COLO668 (cell line): ENCODE data around the gene PARP8.
A peak's percentile ranks its signal among the peaks of the same experiment; 100 is the strongest.

Experiments
- DNase-seq: peaks from one replicate; lab custom pipeline; 2025; ENCODE audit not compliant: unreplicated experiment; lab: John Stamatoyannopoulos, UW

PARP8 gene

DNA sequence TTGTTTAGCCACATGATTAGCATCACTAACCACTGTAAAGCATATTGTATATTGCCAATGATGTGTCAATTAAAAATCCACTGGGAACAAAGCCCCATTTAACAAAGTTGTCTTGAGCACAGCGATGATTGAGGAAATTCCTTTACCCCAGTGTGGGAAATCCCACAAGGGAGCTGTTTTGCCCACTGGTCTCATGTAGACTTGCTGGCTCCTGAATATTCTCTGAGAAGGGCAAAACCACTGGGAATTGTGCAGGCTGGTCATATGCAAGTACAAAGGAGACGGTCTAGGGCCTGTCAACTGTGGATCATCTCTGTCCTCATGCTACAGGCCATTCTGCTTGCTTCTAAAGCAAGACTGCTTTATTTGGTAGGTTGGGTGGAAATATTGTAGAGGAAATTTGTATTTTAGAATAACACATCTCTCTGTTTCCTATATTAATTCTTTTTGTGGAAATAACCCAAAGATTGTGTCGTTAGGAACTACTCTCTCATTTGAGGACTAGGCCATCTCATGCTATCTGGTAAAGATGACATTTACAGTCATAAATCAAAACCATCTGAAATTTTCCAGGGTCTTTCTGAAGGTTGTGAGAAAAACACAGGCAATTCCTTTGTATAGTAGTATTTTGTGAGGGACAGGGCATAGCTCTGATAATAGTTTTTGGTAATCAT, 60.2 kb downstream of the PARP8 start:
- DNase-seq = no peak

- DNase-seq = no peak
Measured at GRCh38 chr5:50727149-50727496, 60.7 kb downstream of the PARP8 start.

DNA sequence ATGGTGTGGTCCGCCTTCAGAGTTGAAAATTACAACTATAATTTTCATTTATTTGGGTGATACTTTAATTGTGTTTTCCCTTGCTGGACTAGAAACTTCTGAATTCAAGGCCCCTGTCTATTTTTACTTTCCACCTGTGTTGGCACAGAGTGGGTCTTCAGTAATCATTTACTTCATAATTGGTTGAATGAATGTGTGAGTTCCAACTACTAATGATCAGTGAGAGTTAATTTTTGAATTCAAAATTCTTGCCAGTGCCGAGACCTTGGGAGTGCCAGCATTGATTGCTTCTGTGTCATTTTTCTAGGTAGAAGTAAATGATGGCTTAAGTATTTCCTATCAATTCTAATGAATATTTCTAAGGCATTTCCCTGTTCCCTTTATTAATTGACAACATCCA, 61.4 kb downstream of the PARP8 start:
- DNase-seq = no peak

GRCh38 chr5:50730336-50730735, 63.9 kb downstream of the PARP8 start:
- DNase-seq = no peak

DNA sequence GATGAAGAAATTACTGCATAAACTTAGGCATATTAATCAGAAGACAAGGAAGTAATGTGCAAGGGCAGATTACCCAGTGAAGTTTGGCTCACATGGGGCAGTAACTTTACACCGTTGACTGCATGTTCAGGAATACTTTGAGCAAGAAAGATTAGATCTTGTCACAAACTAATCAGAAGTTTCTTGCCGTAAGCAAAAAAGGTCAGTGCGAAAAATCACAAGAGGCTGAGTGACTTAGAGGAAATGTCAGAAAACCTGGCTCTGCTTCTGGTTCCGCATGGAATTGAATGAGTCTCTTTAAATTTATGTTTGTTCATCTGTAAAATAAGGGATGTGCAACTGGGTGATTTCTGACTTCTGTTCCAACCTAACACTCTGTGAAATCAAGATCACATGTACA, 64.4 kb downstream of the PARP8 start:
- no peak for DNase-seq

DNA sequence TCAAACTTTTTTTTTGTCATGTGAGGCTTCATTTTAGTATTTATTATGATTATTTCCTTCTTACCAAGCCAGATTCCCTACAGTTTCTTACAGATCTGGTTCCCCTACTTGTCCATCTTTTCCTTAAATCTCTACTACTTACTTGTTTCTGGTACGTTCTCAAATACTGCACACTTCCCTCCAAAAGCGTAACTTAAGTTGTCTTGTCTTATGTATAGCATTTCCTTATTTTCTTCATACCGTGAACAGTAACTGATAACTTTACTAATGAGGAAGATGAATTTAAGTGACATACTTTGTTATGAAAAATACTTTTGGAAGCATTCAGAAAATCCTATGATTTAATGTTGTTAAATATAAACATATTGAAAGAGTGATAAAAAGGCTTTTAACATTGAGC, 67.3 kb downstream of the PARP8 start:
- no peak for DNase-seq

DNA sequence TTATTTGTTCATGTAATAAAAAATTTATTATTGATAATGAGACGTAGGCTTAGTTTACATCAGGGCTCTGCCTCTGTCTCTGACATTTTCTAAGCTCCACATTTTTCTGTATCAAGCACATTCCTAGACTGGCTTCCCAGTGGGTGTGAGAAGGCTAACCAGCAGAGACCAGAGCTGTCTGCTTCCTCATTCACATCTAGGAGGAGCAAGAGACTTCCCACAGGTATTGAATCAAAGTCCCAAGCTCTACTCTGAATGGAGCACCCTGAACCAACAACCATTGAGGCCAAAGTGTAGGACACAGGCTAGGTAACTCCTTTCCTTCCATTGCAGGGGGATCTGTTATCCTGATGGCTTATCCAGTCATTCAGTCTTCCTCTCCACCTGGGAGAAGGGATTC, 72.4 kb downstream of the PARP8 start:
- DNase-seq = no peak

DNA sequence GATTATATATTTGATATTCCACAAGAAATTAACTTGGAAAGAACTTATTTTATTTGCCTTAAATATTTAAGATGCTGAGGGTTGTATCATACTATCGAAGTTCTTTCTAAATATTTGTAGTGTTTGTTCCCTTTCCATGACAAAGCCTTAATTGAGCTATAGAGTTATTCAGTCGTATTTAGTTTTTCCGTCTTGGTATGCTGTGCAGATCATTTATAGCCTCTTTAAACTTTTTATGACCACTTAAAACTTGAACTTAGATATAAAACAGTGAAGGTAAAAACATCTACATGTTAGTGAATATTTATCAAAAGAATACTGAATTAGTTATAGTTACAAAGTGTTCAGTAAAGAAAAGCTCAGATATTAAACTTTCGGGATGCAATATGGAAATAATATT, 74.4 kb downstream of the PARP8 start:
- DNase-seq = no peak

DNA sequence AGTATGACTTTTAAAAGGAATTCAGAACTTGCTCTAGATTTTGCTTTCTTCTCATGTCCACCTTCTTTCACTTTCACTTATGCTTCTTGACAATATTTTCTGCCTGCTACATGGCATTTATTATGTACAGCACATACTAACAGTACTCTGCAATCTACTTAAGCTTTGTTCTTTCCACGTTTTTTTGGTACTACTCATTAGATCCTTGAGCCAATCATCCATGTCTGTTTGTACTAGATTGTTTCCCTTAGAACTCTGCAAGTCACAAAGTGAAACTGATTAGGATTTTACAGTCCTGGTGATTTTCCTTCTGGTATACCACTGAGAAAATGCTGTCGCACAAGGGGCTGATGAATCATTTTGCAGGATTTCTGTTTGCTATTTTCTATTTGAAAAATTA, 78.3 kb downstream of the PARP8 start:
- no peak for DNase-seq

- DNase-seq = peak; percentile 2
Measured at GRCh38 chr5:50745221-50745910, 78.9 kb downstream of the PARP8 start.

DNA sequence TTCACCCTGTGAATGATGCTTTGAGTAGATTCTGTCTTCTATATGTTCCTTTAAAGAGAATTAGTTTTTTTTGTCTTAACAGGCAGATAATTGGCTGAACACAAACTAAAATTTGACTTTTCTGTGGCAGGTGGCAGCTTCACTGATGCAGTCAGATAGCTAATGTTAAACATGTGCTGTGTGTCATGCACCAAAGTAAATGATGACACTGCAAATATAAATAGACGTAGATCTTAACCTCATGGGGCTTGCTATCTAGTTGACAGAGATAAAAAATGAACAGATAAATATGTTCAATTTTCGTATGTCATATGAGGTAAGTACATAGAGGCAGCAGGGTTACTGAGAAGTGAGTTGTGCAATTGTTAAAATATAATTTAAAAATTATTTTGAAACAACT, 82.7 kb downstream of the PARP8 start:
- no peak for DNase-seq

DNA sequence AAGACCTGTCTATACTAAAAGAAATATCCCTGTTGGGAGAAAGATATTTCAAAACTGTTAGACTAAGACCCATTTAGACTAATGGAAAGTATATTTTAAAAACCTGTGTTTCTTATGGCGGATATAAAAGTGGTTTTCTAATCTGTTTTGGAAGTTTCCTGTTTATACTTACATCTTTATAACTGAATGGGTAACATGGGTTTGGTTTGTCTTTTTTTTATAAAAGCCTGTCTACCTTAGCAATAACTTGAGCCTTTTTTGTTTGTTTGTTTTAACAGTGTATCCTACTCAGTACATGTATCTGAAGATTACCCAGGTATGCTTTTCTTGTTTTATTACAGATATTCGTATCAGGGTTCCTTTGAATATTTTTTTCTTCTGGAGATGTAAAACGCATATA, 83.4 kb downstream of the PARP8 start:
- DNase-seq = no peak

- peak; percentile 1 for DNase-seq
Measured at GRCh38 chr5:50751064-50751657, 84.7 kb downstream of the PARP8 start.

DNA sequence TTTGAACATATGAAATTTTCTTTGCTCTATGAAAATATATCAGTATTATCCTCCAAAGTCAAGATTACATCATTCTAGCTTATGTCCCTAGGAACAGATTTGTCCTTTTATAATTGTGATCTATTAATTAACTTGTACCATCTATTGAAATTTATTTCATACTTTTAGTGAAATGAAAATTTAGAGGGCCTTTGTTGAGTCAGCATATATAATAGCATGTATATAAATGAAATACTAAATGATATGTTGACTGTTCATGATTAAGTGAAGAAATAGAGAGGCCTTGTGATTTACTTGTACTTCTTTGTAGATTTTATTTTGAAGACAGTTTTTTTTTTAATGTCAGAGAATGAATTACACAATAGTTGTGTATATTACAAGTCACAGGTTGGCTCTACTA, 86.4 kb downstream of the PARP8 start:
- DNase-seq = no peak

- no peak for DNase-seq
Measured at GRCh38 chr5:50759526-50760270, 93.3 kb downstream of the PARP8 start.

DNA sequence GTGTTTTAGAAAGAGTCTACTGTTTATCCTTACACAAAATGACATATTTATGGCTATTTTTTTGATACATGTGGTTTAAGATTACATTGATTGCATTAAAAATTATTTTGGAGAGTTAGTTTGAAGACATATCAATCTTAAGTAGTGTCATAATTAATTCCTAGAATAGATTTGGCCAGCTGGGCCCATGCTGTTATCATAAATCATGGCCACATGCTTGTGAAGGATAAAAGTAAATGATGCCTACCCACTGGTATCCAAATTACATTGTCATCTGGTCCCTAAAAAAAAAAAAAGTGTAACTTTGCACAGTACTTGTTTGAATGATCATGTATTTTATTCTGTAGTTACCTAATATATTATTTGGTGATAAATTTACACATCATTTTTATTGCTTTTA, 96.9 kb downstream of the PARP8 start:
- no peak for DNase-seq

DNA sequence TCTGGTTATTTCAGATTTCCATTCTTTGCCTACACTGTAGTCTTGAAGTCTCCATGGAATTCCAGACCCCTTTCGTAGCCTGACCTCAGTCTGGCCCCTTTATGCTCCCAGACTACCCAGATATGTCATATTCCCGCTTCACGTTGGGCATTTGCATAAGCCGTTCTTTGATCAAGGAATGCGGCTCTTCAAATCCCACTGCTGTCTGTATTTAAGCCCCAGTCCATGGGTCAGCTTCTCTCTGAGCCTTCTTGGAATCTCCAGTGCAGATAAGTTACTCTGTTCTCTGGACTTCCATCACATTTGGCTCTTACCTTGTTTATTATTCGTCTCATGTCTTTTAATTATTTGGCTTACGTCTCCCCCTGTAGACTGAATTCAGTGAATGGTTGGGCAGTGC, 97.4 kb downstream of the PARP8 start:
- no peak for DNase-seq

DNA sequence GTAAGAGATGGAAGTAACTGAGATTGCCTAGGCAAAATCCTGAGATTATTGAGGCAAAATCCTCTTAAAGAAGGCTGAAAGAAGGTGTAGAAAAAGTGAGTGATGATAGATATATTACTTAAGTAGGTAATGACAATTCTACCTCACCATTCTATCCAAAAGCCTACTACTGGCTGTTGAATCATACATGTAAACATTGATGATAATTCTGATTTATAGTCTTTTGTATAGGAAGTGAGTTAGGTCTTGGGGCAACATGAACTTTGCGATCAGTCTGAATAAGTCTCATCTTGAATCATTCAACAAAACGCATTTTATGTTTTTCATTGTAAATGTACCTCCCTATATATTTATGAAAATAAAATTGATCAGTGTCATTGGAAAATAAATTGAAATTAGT, 99.6 kb downstream of the PARP8 start:
- no peak for DNase-seq

DNA sequence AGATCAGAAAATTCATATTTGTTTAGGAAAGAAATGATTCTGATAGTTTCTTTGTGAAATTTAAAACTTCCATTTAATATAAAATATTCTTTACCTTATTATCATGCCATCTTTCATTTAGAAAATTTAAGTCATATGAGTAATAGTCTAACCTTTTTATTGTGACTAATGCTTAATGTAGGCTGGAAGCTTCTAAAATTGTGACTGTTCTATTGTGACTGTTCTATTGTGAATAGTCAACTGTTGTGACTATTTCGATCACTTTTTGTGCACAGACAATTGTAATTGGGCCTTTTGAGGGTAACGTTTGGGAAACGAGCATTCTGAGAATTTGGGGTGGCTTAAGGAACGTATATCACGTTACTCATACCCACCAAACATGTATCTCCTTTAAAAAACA, 100.0 kb downstream of the PARP8 start:
- DNase-seq = no peak

DNA sequence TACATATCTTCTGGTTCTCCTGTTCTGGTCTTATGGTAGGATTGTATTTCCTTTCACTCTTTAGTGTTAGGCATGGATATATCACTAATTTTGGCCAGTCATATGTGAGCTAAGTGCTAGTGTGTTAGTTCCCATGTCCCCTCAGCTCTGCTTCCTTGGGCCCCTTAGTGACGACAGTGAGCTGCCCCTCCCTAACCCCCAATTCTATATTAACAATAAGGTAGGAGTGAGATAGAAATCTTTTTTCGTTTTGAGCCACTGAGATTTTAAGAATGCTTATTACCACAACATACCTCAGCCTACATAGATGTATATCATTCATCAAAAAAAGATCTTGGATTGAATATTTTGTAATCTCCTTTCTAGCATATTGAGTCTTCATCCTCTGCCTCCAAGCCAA, 100.5 kb downstream of the PARP8 start:
- DNase-seq = no peak

GRCh38 chr5:50767588-50767987, 101.2 kb downstream of the PARP8 start:
- DNase-seq = no peak

GRCh38 chr5:50768634-50769033, 102.2 kb downstream of the PARP8 start:
- no peak for DNase-seq
